ENCODE results near the gene ATP4B. TPM values are rescaled to one million over a fixed set of nuclear protein-coding genes. Genes with fewer than 3 reads are reported as not detected.

ATP4B gene
- total RNA-seq, 1 experiment from 2014 or later = not detected

GRCh38 chr13:113655346-113656002, 2.5 kb downstream of the ATP4B start:
- CTCF ChIA-PET = no interaction called here
- H4K20me1 ChIP-seq (ENCODE audit: low read length) = no peaks in the 10 kb centered on the region
- ATAC-seq = peak; percentile 22; the same call in 1 of the 2 replicates
- H3K4me3 ChIP-seq (ENCODE audit: low read length) = no peak overlapping the region
- H3K27me3 ChIP-seq (ENCODE audit: low read length) = no peaks in the 10 kb centered on the region
- intact Hi-C loops (cut with micrococcal nuclease) = no loop called here
- 0 out of 2 replicates have a peak, but pooled peaks cover 7% of the 10 kb centered on the region for H3K4me1 ChIP-seq (ENCODE audit: insufficient read depth, low read length)
- no peak overlapping the region for H3K27ac ChIP-seq (ENCODE audit: low read length)
- POLR2A ChIA-PET (ENCODE audit: unreplicated experiment) = interaction anchor here (0.6 kb wide), 1 partner anchor 66 kb away, joined by 3 read pairs; no protein-coding TSS in a partner anchor
- no peak overlapping the region for H2AFZ ChIP-seq (ENCODE audit: low read length)
- BruUV-seq (replicated peaks) = no TSS peak
- no peaks in the 10 kb centered on the region for H3K9me2 ChIP-seq (replicated peaks; ENCODE audit: low read length)
- H3K9me3 ChIP-seq (ENCODE audit: low read length) = no peaks in the 10 kb centered on the region
- H3K79me2 ChIP-seq (ENCODE audit: low read length) = no peaks in the 10 kb centered on the region
- no peaks in the 10 kb centered on the region for H3K36me3 ChIP-seq (ENCODE audit: low read depth, low read length)
- DNase-seq = no peak
- no peak overlapping the region for H3K4me2 ChIP-seq (ENCODE audit: low read length)
- no peak overlapping the region for H3K9ac ChIP-seq (ENCODE audit: low read length)
- H3F3A ChIP-seq (ENCODE audit: low read length, unreplicated experiment) = no peaks in the 10 kb centered on the region
- TF ChIP-seq EZH2 (IDR thresholded peaks at IDR 0.05; ENCODE audit: low read length, unreplicated experiment) (no peak), EZH2phosphoT487 (IDR thresholded peaks at IDR 0.05; ENCODE audit: borderline replicate concordance, low read length) (no peak), CTCF (conservative IDR thresholded peaks at IDR 0.05; ENCODE audit: low read depth, low read length) (no peak)

DNA sequence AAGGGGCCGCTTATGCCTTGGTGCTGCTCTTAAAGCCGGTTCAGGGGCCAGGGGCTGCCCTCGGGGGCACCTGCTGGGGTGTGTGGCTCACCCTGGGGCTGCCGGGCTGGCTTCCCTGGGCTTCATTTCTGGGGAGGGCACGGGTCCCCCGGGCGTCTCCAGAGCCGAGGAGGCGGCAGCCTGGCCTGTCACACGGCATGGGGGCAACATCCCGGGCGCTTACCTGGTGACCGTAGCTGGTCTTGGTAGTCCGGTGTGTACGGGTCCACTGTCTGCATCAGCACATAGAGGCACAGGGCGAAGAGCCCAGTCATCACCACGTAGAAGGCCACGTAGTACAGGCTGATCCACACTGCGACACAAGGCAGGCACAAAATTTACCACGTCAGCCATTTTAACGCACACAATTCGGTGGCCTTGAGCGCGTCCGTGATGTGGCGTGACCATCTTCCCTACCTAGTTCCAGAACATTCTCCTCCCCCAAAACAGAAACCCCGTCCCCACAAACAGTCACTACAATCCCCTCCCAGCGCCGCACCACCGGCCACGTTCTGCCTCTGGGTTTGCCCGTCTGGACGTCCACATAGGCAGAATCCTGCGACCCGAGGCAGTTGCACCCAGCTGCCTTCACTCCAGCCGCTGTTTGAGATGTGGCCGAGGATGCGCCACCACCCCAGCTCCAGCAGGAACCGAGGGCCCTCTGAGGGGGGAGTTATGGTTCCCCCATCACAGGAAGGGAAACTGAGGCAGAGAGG, 3.2 kb downstream of the ATP4B start:
- DNase-seq (no peak), ATAC-seq (no peak)
- Histone ChIP-seq H3K79me2 (ENCODE audit: low read length) (no peaks in the 10 kb centered on the region), H2AFZ (ENCODE audit: low read length) (no peak overlapping the region), H3K4me3 (ENCODE audit: low read length) (no peak overlapping the region), H3K9me2 (replicated peaks; ENCODE audit: low read length) (no peaks in the 10 kb centered on the region), H3K27me3 (ENCODE audit: low read length) (no peaks in the 10 kb centered on the region), H3K36me3 (ENCODE audit: low read depth, low read length) (no peaks in the 10 kb centered on the region), H3K27ac (ENCODE audit: low read length) (no peak overlapping the region), H4K20me1 (ENCODE audit: low read length) (no peaks in the 10 kb centered on the region), H3K9me3 (ENCODE audit: low read length) (no peaks in the 10 kb centered on the region), H3K4me1 (ENCODE audit: insufficient read depth, low read length) (0 out of 2 replicates have a peak, but pooled peaks cover 7% of the 10 kb centered on the region), H3K9ac (ENCODE audit: low read length) (no peak overlapping the region), H3F3A (ENCODE audit: low read length, unreplicated experiment) (no peaks in the 10 kb centered on the region), H3K4me2 (ENCODE audit: low read length) (no peak overlapping the region)
- intact Hi-C loops (cut with micrococcal nuclease) = no loop called here
- TF ChIP-seq EZH2 (IDR thresholded peaks at IDR 0.05; ENCODE audit: low read length, unreplicated experiment) (no peak), EZH2phosphoT487 (IDR thresholded peaks at IDR 0.05; ENCODE audit: borderline replicate concordance, low read length) (no peak)
- CTCF ChIA-PET = no interaction called here
- no TSS peak for BruUV-seq (replicated peaks)
- POLR2A ChIA-PET (ENCODE audit: unreplicated experiment) = no interaction called here

DNA sequence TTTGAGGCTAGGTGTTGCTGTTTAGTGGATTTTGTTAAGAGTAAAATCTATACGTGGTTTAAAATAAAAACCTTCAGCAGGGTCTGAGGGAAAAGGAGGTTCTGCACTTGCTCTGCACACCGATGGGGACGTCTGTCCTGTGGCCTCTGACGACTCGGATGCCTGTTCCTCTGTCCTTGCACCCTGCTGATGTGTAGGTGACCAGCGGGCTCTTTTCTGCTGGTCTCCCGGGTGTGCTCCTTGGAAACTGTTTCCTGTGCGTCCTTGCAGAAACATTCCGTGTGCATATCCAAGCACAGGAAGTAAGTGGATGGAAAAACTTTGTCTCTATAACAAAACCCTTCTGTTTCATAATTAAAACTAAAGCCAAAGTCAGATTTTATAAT, 3.8 kb downstream of the ATP4B start:
- ChIA-PET CTCF (no interaction called here), POLR2A (ENCODE audit: unreplicated experiment) (no interaction called here)

More for the DNA sequence above, 3.8 kb downstream of the ATP4B start:
- H4K20me1 ChIP-seq (ENCODE audit: low read length) = no peaks in the 10 kb centered on the region
- H3K36me3 ChIP-seq (ENCODE audit: low read depth, low read length) = no peaks in the 10 kb centered on the region
- H3K4me1 ChIP-seq (ENCODE audit: insufficient read depth, low read length) = 0 out of 2 replicates have a peak, but pooled peaks cover 7% of the 10 kb centered on the region
- H3K4me2 ChIP-seq (ENCODE audit: low read length) = no peak overlapping the region
- H3K4me3 ChIP-seq (ENCODE audit: low read length) = no peak overlapping the region
- H3K9ac ChIP-seq (ENCODE audit: low read length) = no peak overlapping the region
- H3K27ac ChIP-seq (ENCODE audit: low read length) = no peak overlapping the region
- no peaks in the 10 kb centered on the region for H3K79me2 ChIP-seq (ENCODE audit: low read length)
- no peaks in the 10 kb centered on the region for H3K27me3 ChIP-seq (ENCODE audit: low read length)
- H3K9me3 ChIP-seq (ENCODE audit: low read length) = no peaks in the 10 kb centered on the region
- DNase-seq (no peak), ATAC-seq (no peak)
- H3K9me2 ChIP-seq (replicated peaks; ENCODE audit: low read length) = no peaks in the 10 kb centered on the region
- BruUV-seq (replicated peaks) = no TSS peak
- H3F3A ChIP-seq (ENCODE audit: low read length, unreplicated experiment) = no peaks in the 10 kb centered on the region
- intact Hi-C loops (cut with micrococcal nuclease) = no loop called here
- TF ChIP-seq CTCF (conservative IDR thresholded peaks at IDR 0.05; ENCODE audit: low read depth, low read length) (no peak), EZH2phosphoT487 (IDR thresholded peaks at IDR 0.05; ENCODE audit: borderline replicate concordance, low read length) (no peak), EZH2 (IDR thresholded peaks at IDR 0.05; ENCODE audit: low read length, unreplicated experiment) (no peak)
- H2AFZ ChIP-seq (ENCODE audit: low read length) = no peak overlapping the region
